HL-60 (cell line): ENCODE measurements around the gene LY9.
A peak's percentile ranks its signal among the peaks of the same experiment; 100 is the strongest.

Source experiments
- DNase-seq, 2 experiments: peaks; one replicate each; pipeline ENCODE4 v3.0.0-alpha.2; 2010 to 2020; ENCODE audit warnings: low read depth in 1 of 2, low spot score in 1 of 2
- H3K27ac ChIP-seq: fragments of 250-450 bp; sonication (Bioruptor Pico); replicated peaks from 2 replicates; pipeline ENCODE4 v1.5.1; 2020; ENCODE audit warnings: mild to moderate bottlenecking, moderate library complexity
- H3K27me3 ChIP-seq: fragments of 250-450 bp; sonication (Bioruptor Pico); 2 replicates; pipeline ENCODE4 v1.5.1; 2021; ENCODE audit warnings: mild to moderate bottlenecking, moderate library complexity; ENCODE audit not compliant: insufficient read depth, poor library complexity, severe bottlenecking
- H3K4me3 ChIP-seq: replicated peaks from 2 replicates; pipeline ENCODE4 v1.5.1; 2011; ENCODE audit warnings: mild to moderate bottlenecking, control low read depth, low read length; ENCODE audit not compliant: insufficient read depth
- CTCF ChIP-seq: IDR thresholded peaks from one replicate; pipeline ENCODE4 v1.5.1; 2011; ENCODE audit warnings: low read length, control low read depth, inconsistent platforms; ENCODE audit not compliant: insufficient read depth
- GABPA ChIP-seq: IDR thresholded peaks from 2 replicates; pipeline ENCODE4 v1.6.1; 2012; ENCODE audit warnings: low read depth
- POLR2AphosphoS5 ChIP-seq: IDR thresholded peaks from 2 replicates; pipeline ENCODE4 v1.6.1; 2012; ENCODE audit warnings: low read depth
- SPI1 ChIP-seq: IDR thresholded peaks from 2 replicates; pipeline ENCODE4 v1.6.1; 2012; ENCODE audit warnings: low read depth, mild to moderate bottlenecking, borderline replicate concordance
- long read RNA-seq: library from polyadenylated mRNA; unstranded; transcript quantifications from one replicate; pipeline ENCODE4 v2.0.0, GENCODE V29; 2020
- TF ChIP-seq, protein P1 (sequence below): IDR thresholded peaks from 2 replicates; pipeline ENCODE4 v1.6.1; 2012; ENCODE audit warnings: low read depth; ENCODE audit not compliant: insufficient replicate concordance

Gene LY9
- long read RNA-seq: 0 reads

DNA sequence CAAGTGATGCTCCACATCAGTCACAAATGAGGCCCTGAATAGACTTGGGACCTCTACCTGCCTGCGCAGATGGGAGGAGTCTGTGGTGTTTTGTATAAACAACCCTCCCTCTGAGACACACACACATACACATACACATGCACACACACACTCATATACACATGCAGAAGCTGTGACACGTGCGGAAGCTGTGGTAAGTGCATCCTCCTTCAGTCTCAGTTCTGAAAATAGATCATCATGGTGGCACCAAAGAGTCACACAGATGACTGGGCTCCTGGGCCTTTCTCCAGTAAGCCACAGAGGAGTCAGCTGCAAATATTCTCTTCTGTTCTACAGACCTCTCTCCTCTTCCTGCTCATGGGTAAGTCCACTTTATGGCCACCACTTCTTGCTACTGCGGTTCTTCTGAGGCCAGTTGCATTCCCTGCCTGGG lies at the start of gene LY9:
LY9 (plus strand) TSS at position 224 of the 433 bp plus-strand sequence; CDS start at position 238, 14 bp downstream.
- DNase-seq: peak; percentile 15 to 67
- Histone ChIP-seq H3K27ac (no peak within 1 kb of the TSS), H3K27me3 (no peaks in the 10 kb centered on the region), H3K4me3 (no peak within 1 kb of the TSS)
- TF ChIP-seq SPI1: no peak
- TF ChIP-seq GABPA: no peak
- TF ChIP-seq, protein P1, sequence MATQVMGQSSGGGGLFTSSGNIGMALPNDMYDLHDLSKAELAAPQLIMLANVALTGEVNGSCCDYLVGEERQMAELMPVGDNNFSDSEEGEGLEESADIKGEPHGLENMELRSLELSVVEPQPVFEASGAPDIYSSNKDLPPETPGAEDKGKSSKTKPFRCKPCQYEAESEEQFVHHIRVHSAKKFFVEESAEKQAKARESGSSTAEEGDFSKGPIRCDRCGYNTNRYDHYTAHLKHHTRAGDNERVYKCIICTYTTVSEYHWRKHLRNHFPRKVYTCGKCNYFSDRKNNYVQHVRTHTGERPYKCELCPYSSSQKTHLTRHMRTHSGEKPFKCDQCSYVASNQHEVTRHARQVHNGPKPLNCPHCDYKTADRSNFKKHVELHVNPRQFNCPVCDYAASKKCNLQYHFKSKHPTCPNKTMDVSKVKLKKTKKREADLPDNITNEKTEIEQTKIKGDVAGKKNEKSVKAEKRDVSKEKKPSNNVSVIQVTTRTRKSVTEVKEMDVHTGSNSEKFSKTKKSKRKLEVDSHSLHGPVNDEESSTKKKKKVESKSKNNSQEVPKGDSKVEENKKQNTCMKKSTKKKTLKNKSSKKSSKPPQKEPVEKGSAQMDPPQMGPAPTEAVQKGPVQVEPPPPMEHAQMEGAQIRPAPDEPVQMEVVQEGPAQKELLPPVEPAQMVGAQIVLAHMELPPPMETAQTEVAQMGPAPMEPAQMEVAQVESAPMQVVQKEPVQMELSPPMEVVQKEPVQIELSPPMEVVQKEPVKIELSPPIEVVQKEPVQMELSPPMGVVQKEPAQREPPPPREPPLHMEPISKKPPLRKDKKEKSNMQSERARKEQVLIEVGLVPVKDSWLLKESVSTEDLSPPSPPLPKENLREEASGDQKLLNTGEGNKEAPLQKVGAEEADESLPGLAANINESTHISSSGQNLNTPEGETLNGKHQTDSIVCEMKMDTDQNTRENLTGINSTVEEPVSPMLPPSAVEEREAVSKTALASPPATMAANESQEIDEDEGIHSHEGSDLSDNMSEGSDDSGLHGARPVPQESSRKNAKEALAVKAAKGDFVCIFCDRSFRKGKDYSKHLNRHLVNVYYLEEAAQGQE: no peak
- no peak for TF ChIP-seq CTCF
- TF ChIP-seq POLR2AphosphoS5: no peak

GRCh38 chr1:160746836-160747500 lies 49.0 kb upstream of the LY9 start:
- DNase-seq: no peak

GRCh38 chr1:160747717-160748116 lies 48.3 kb upstream of the LY9 start:
- Histone ChIP-seq H3K27me3 (no peaks in the 10 kb centered on the region), H3K4me3 (no peak overlapping the region), H3K27ac (no peak overlapping the region)
- TF ChIP-seq GABPA: no peak
- TF ChIP-seq CTCF: no peak
- no peak for TF ChIP-seq SPI1
- DNase-seq: no peak

More at GRCh38 chr1:160746836-160747500, 49.0 kb upstream of the LY9 start:
- Histone ChIP-seq H3K4me3 (no peak overlapping the region), H3K27ac (no peak overlapping the region), H3K27me3 (no peaks in the 10 kb centered on the region)
- TF ChIP-seq CTCF: no peak
- TF ChIP-seq POLR2AphosphoS5: no peak
- TF ChIP-seq GABPA: no peak
- TF ChIP-seq, protein P1: no peak
- no peak for TF ChIP-seq SPI1
